ENCODE measurements around the gene RNF126. TPM values are rescaled to one million over a fixed set of nuclear protein-coding genes. Genes with fewer than 3 reads are reported as not detected.

The RNF126 gene
- total and polyA plus RNA-seq, 8 donors: 11.9 to 33.7 (median 17.4) TPM

GRCh38 chr19:634975-635652, 27.9 kb downstream of the RNF126 start:
- Histone ChIP-seq H3K27ac (no peak overlapping the region), H3K4me1 (peaks cover 0 to 5% (median 4%) of the 10 kb centered on the region in 3 donors), H3K27me3 (no peaks in the 10 kb centered on the region), H3K36me3 (no peaks in the 10 kb centered on the region), H3K4me3 (no peak overlapping the region), H3K9me3 (no peaks in the 10 kb centered on the region)
- FAIRE-seq (no peak), DNase-seq (peak in 1 of 6 donors; percentile 72), ATAC-seq (no peak)
- intact Hi-C loops (cut with DNase I): no loop called here
- TF ChIP-seq, protein P1, sequence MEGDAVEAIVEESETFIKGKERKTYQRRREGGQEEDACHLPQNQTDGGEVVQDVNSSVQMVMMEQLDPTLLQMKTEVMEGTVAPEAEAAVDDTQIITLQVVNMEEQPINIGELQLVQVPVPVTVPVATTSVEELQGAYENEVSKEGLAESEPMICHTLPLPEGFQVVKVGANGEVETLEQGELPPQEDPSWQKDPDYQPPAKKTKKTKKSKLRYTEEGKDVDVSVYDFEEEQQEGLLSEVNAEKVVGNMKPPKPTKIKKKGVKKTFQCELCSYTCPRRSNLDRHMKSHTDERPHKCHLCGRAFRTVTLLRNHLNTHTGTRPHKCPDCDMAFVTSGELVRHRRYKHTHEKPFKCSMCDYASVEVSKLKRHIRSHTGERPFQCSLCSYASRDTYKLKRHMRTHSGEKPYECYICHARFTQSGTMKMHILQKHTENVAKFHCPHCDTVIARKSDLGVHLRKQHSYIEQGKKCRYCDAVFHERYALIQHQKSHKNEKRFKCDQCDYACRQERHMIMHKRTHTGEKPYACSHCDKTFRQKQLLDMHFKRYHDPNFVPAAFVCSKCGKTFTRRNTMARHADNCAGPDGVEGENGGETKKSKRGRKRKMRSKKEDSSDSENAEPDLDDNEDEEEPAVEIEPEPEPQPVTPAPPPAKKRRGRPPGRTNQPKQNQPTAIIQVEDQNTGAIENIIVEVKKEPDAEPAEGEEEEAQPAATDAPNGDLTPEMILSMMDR (IDR thresholded peaks at IDR 0.05): no peak
- WGBS, 2 donors: 82% methylated on average over 16 of the region's 16 CpGs

GRCh38 chr19:633786-634639, 29.0 kb downstream of the RNF126 start:
- Histone ChIP-seq H3K9me3 (no peaks in the 10 kb centered on the region), H3K27me3 (no peaks in the 10 kb centered on the region), H3K36me3 (no peaks in the 10 kb centered on the region), H3K4me3 (peak overlapping the region; percentile 74 to 99 (median 84)), H3K4me1 (peaks cover 0 to 5% (median 4%) of the 10 kb centered on the region in 3 donors), H3K27ac (no peak overlapping the region)
- intact Hi-C loops (cut with DNase I): no loop called here
- no peak for FAIRE-seq
- ATAC-seq: peak; percentile 2 to 6 (median 4)
- TF ChIP-seq, protein P1 (IDR thresholded peaks at IDR 0.05): no peak
- DNase-seq: no peak
- 20% methylated on average over 32 of the region's 32 CpGs for WGBS, 2 donors

GRCh38 chr19:633068-633785, 29.8 kb downstream of the RNF126 start, which contains the start of gene POLRMT:
TSS of gene POLRMT (minus strand) at chr19:633537. CDS start at chr19:633512, 25 bp downstream.
- peak; percentile 97 to 98 (median 98) for ATAC-seq
- 0% methylated on average over 63 to 67 of the region's 67 CpGs for WGBS, 2 donors
- no peaks in the 10 kb centered on the region for H3K36me3 ChIP-seq

GRCh38 chr19:632579-633067, 30.4 kb downstream of the RNF126 start:
- no peaks in the 10 kb centered on the region for H3K27me3 ChIP-seq

More at GRCh38 chr19:633068-633785, 29.8 kb downstream of the RNF126 start, which contains the start of gene POLRMT:
- no peak for FAIRE-seq
- peak within 1 kb of the TSS; percentile 74 to 99 (median 84) for H3K4me3 ChIP-seq
- no peak within 1 kb of the TSS for H3K27ac ChIP-seq
- intact Hi-C loops (cut with DNase I): no loop called here
- peak; percentile 97 to 100 (median 98) for DNase-seq
- TF ChIP-seq, protein P1 (IDR thresholded peaks at IDR 0.05): no peak
- peaks cover 0 to 5% (median 4%) of the 10 kb centered on the region in 3 donors for H3K4me1 ChIP-seq
- H3K27me3 ChIP-seq: no peaks in the 10 kb centered on the region
- H3K9me3 ChIP-seq: no peaks in the 10 kb centered on the region

More at GRCh38 chr19:632579-633067, 30.4 kb downstream of the RNF126 start:
- Histone ChIP-seq H3K4me1 (peaks cover 0 to 5% (median 4%) of the 10 kb centered on the region in 3 donors), H3K4me3 (peak overlapping the region; percentile 74 to 99 (median 84)), H3K9me3 (no peaks in the 10 kb centered on the region), H3K27ac (no peak overlapping the region), H3K36me3 (no peaks in the 10 kb centered on the region)
- intact Hi-C loops (cut with DNase I): no loop called here
- DNase-seq (peak in 1 of 6 donors; percentile 79), ATAC-seq (peak; percentile 3 to 18 (median 7)), FAIRE-seq (no peak)
- 2 to 5% methylated on average over 34 to 35 of the region's 35 CpGs for WGBS, 2 donors
- TF ChIP-seq, protein P1 (IDR thresholded peaks at IDR 0.05): no peak
